Prostate gland (tissue), 2 donors: ENCODE results near the gene CLMP.

ENCODE experiments used
- CTCF ChIP-seq, 4 experiments: fragments of 200-600 bp in 2 of 4; fragments of 450-650 bp in 2 of 4; sonication (generic) in 2 of 4; IDR thresholded peaks; 1 replicate in 3 of 4; 2 replicates in 1 of 4; pipeline ENCODE4 v1.5.1; 2016 to 2019; ENCODE audit warnings: antibody characterized with exemption in 4 of 4, mild to moderate bottlenecking in 2 of 4, moderate library complexity in 2 of 4
- POLR2A ChIP-seq: fragments of 450-650 bp; IDR thresholded peaks from one replicate; pipeline ENCODE4 v1.6.1; 2016; ENCODE audit warnings: antibody characterized with exemption, mild to moderate bottlenecking
- POLR2AphosphoS5 ChIP-seq: sonication (generic); formaldehyde crosslinking; IDR thresholded peaks from one replicate; pipeline ENCODE4 v1.6.1; 2017; ENCODE audit warnings: antibody characterized with exemption

GRCh38 chr11:123020968-123021367 is 174.1 kb downstream of the CLMP start:
- TF ChIP-seq CTCF (IDR thresholded peaks at IDR 0.05) (no peak), POLR2AphosphoS5 (no peak), POLR2A (no peak)
